ENCODE results near the gene TFB1M.
"Not testable (repeated sequence)": the region's sequence is repeated elsewhere in the genome, so short reads cannot be mapped to it uniquely, and the experiment has no call there.

Gene TFB1M

DNA sequence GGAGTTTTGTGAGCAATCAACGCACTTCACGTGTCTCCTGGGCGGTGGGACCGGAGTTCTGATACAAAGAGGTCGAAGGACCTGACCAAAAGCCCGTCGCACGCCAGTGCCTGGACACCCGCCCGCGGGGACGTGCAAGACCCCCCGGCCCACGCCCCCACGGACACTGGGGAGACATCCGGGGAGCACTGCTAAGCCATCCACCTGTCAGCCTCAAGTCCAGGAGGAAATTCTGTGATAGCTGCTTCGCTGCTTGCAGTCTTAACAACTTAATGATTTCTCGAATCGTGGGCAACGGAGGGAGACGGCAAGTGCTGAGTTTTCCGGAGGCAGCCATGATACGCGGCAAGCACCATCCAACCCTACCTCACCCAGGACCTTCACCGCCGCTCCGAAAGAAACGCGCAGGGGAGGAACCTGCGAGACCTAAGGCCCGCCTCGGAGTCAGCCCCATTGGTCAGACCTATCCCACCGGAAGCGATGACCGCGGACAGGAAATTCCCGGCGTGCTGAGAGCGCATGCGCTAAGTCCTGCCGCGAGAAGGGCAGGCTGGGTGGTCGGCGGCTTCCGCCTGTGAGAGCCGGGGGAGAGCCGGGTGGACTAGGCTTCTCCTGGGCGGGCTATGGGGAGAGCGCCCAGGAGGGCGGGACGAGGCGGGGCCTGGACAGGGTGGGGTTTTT lies at the start of gene TFB1M:
Gene TFB1M, minus strand, starts transcription at position 393 of the 681 bp plus-strand sequence. Its CDS starts 56 bp downstream, at position 337.
- peak; percentile 95 for DNase-seq (ENCODE audit: low read depth)
- H3K4me3 ChIP-seq (ENCODE audit: low read depth, low read length): peak within 1 kb of the TSS; percentile 94

DNA sequence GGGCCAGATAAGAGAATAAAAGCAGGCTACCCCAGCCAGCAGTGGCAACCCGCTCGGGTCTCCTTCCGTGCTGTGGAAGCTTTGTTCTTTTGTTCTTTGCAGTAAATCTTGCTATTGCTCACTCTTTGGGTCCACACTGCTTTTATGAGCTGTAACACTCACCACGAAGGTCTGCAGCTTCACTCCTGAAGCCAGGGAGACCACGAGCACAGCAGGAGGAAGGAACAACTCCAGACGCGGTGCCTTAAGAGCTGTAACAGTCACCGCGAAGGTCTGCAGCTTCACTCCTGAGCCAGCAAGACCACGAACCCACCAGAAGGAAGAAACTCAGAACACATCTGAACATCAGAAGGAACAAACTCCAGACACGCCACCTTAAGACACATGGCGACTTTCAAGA lies 49.7 kb upstream of the TFB1M start:
- not testable (repeated sequence) for H3K4me3 ChIP-seq (ENCODE audit: low read depth, low read length); DNase-seq (ENCODE audit: low read depth)

DNA sequence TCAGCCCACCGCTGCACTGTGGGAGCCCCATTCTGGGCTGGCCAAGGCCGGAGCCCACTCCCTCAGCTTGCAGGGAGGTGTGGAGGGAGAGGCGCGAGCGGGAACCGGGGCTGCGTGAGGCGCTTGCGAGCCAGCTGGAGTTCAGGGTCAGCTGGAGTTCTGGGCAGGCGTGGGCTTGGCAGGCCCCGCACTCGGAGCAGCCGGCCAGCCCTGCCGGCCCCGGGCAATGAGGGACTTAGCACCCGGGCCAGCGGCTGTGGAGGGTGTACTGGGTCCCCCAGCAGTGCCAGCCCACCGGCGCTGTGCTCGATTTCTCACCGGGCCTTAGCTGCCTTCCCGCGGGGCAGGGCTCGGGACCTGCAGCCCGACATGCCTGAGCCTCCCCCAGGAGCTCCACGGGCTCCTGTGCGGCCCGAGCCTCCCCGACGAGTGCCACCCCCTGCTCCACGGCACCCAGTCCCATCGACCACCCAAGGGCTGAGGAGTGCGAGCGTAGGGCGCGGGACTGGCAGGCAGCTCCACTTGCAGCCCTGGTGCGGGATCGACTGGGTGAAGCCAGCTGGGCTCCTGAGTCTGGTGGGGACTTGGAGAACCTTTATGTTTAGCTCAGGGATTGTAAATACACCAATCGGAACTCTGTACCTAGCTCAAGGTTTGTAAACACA lies 48.8 kb upstream of the TFB1M start:
- DNase-seq (ENCODE audit: low read depth); H3K4me3 ChIP-seq (ENCODE audit: low read depth, low read length): not testable (repeated sequence)

DNA sequence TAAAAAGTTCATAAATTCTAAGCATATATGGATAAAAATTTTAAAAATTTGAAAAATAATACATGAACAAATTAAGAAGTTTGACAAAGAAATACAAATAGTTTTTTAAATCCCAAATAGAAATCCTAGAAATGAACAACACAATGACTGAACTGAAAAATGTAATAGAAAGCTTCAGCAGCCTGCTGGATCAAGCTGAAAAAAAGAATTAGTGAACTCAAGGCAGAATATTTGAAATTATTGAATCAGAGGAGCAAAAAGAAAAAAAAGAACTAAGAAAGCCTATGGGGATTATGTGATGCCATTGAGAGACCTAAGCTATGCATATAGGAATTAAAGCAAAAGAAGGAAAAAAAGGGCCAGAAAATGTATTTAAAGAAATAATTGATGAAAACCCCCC lies 39.9 kb upstream of the TFB1M start:
- no peak overlapping the region for H3K4me3 ChIP-seq (ENCODE audit: low read depth, low read length)

DNA sequence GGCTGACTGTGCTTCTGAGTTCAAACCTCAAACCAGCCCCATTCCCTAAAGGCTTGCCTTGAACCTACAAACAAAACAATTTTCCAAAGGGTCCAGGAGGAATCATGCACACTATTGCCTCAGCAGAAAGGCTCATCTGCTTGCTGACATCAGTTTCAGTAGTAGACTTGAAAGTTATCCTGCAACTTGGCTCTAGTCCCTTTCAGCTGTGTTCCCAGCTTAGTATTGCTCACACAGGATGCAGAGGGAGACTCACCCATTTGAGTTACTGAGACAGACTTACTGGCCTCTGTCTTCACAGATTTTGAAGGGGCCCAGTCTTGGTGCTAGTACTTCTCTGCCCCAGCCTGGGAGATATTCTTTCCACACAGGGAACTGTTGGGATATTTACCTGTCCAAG lies 38.5 kb upstream of the TFB1M start:
- no peak for DNase-seq (ENCODE audit: low read depth)
- no peak overlapping the region for H3K4me3 ChIP-seq (ENCODE audit: low read depth, low read length)

More for the DNA sequence above, 39.9 kb upstream of the TFB1M start:
- DNase-seq (ENCODE audit: low read depth): no peak

DNA sequence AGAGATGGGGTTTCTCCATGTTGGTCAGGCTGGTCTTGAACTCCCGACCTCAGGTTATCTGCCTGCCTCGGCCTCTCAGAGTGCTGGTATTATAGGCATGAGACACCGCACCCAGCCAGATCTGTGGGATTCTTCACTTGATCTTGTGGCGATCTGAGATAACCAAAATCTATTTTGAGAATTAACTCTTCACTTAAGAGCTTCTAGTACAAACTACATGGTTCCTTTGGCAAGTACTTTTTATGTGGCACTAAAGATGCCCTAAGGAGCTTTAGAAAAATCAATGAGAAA lies 37.8 kb upstream of the TFB1M start:
- no peak overlapping the region for H3K4me3 ChIP-seq (ENCODE audit: low read depth, low read length)

DNA sequence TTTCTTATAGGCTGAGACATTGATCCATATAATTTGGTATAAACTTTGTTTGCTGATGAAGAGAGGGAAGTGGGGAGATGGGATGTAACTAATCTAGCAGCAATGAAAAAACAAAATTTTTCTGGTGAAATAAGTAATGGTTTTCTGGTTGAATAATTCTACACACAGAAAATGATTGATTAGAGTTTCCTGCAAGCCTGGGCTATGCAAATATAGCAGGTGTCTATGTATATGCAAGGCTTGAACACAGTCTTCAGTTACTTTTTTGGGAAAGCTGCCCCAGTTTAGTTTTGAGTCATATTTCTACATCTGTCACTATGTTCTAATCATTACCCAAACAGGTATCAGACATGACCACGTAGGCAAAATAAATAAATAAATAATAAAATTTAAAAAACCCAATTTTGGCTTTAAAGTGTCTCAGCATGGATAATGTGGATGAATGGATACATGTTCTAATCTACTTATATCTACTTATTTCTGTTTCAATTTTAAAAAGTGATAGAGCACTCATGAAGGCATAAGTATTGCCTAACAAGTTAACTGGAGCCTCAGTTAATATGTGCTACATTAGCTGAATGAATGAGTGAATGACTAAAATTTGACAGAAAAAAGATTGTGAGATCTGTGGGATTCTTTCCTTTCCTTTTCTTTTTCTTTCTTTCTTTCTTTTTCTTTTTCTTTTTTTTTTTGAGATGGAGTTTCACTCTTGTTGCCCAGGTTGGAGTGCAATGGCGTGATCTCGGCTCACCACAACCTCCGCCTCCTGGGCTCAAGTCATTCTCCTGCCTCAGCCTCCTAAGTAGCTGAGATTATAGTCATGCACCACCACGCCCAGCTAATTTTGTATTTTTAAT lies 37.2 kb upstream of the TFB1M start:
- no peak for DNase-seq (ENCODE audit: low read depth)
- H3K4me3 ChIP-seq (ENCODE audit: low read depth, low read length): no peak overlapping the region

More for the DNA sequence above, 37.8 kb upstream of the TFB1M start:
- DNase-seq (ENCODE audit: low read depth): no peak

DNA sequence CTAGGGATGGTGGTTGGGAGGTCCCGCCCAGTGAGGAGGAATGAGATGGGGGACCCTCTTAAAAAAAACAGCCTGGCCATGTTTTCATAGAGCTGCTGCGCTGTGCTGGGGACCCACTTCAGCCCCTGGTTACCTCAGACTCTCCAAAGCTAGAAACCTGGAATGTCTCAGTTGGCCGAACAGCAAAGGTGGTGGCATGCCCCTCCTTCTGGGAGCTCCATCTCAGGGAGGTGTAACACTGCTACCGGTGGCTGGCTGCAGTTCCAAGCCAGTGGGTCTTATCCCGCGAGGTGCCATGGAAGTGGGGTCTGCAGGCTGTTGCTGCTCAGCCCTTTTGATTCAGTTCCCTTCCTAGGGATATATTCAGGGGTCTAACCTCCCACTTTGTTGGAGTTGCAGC lies 35.7 kb upstream of the TFB1M start:
- DNase-seq (ENCODE audit: low read depth): no peak
- H3K4me3 ChIP-seq (ENCODE audit: low read depth, low read length): no peak overlapping the region

DNA sequence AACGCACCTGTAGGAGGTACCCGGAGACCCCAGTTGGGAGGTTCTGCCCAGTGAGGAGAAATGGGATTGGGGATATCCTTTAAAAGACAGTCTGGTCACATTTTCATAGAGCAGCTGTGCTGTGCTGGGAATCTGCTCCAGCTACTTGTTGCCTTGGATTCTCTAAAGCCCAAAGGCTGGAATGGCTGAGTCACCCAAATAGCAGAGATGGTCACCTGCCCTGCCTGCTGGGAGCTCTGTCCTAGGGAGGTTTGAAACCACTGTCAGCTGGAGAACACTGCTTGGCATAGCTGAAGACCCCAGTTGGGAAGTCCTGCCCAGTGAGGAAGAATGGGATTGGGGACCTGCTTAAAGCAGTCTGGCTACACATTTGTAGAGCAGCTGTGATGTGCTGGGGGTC lies 34.8 kb upstream of the TFB1M start:
- no peak overlapping the region for H3K4me3 ChIP-seq (ENCODE audit: low read depth, low read length)
- no peak for DNase-seq (ENCODE audit: low read depth)

DNA sequence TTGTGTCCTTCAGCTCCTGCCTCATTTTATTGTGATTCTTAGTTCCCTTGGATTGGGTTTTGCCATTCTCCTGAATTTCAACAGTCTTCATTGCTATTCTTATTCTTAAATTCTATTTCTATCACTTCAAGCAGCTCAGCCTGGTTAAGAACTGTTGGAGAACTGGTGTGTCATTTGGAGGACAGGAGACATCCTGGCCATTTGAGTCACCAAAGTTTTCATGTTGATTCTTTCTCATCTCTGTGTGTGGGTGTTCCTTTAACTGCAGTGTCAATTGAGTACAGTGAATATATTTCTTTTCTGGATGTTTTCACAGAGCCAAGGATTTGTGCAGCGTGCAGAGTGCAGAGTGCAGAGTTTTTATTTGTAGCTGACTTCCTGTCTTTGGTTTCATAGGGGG lies 33.5 kb upstream of the TFB1M start:
- no peak for DNase-seq (ENCODE audit: low read depth)

DNA sequence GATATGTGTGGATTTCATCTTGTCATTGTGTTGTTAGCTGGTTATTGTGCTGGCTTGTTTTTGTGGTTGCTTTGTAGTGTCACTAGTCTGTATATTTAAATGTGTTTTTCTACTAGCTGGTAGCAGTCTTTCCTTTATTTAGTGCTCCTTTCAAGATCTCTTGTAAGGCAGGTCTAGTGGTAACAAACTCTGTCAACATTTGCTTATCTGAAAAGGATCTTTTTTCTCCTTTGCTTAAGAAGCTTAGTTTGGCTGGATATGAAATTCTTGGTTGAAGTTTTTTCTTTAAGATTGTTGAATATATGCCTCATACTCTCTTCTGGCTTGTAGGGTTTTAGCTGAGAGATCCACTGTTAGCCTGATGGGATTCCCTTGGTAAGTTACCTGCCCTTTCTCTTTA lies 32.7 kb upstream of the TFB1M start:
- no peak overlapping the region for H3K4me3 ChIP-seq (ENCODE audit: low read depth, low read length)
- no peak for DNase-seq (ENCODE audit: low read depth)

More for the DNA sequence above, 33.5 kb upstream of the TFB1M start:
- H3K4me3 ChIP-seq (ENCODE audit: low read depth, low read length): no peak overlapping the region

DNA sequence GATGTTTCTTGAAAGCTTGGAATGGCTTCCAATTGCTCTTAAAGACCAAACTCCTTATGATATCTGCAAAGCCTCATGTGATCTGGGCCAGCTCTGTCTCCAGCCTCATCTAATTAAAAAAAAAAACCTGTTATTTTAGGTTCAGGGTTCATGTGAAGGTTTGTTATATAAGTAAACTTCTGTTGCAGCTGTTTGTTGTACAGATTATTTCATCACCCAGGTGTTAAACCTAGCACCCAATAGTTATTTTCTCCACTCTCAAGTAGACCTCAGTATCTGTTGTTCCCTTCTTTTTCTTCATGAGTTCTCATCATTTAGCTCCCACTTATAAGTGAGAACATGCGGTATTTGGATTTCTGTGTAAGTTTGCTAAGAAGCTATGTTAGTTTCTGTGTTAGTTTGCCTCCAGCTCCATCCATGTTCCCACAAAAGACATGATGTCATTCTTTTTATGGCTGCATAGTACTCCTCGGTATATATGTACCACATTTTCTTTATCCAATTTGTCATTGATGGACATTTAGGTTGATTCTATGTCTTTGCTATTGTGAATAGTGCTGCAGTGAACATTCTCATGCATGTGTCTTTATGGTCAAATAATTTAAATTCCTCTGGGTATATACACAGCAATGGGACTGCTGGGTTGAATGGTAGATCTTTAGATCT lies 30.2 kb upstream of the TFB1M start:
- DNase-seq (ENCODE audit: low read depth): no peak
- H3K4me3 ChIP-seq (ENCODE audit: low read depth, low read length): no peak overlapping the region

DNA sequence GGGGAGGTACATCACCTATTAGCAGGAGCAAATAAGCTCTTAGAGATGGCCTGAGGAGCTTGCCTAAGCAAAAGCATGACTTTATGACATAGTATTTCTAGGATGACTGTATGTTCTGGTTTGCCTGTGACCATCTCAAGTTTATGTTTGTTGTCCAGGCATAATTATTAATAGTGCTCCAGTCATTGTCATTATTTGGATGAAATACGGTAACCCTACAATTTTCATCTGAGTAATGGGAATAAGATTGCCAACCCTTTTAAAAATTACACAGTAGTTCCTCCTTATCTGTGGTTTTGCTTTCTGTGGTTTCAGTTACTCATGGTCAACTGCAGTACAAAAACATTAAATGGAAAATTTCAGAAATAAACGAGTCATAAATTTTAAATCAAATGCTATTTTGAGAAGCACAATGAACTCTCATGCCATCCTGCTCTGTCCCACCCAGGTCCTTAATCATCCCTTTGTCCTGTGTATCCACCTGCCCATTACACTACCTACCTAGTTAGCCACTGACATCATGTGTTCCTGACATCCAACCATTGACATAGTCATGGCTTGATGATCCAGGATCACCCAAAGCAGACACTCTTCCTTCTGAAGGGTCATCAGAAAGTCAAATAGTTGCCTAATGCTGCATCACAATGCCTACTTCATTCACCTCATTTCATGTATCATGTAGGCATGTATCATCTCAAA lies 27.0 kb upstream of the TFB1M start:
- no peak for DNase-seq (ENCODE audit: low read depth)

DNA sequence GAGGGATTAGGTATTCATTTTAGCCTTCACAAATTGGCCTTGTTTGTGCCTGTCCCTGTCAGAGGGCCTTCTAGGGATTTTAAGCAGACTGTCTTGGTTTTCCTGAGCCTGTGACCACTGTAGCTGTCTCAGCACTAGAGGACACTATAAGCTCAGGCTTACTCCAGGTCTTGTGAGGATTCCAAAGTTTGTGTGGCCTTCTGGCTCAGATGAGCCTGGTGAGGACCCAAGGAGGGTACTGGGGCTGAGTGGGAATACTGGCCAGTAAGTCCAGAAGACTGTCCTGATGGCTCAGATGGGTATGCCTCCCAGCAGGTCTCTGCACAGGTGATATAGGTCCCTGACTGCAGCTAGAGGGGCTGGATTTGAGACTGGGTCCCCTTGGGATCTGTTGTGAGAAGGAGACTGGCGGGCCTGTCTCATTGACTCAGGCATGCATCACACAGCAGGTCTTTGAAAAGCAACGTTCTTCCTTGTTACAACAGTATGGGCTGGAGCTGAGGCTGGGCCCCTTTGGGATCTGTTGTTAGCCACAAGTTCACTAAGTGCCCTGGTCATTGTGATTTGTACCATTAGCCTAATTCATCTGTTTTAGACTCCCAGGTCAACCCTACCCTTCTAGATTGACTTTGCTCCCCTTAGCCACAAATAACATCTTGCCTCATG lies 26.3 kb upstream of the TFB1M start:
- no peak for DNase-seq (ENCODE audit: low read depth)
- H3K4me3 ChIP-seq (ENCODE audit: low read depth, low read length): no peak overlapping the region

More for the DNA sequence above, 27.0 kb upstream of the TFB1M start:
- H3K4me3 ChIP-seq (ENCODE audit: low read depth, low read length): no peak overlapping the region

DNA sequence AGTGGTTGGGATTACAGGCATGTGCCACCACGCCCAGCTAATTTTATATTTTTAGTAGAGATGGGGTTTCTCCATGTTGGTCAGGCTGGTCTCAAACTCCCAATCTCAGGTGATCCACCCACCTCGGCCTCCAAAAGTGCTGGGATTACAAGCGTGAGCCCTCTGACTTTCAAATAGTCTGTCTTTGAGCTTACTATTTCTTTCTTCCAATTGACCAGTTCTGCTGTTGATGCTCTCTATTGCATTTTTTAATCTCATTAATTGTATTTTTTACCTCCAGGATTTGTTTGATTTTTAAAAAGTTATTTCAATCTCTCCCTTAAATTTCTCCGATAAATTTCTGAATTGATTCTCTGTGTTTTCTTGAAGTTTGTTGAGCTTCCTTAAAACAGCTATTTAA lies 25.6 kb upstream of the TFB1M start:
- H3K4me3 ChIP-seq (ENCODE audit: low read depth, low read length); DNase-seq (ENCODE audit: low read depth): not testable (repeated sequence)

DNA sequence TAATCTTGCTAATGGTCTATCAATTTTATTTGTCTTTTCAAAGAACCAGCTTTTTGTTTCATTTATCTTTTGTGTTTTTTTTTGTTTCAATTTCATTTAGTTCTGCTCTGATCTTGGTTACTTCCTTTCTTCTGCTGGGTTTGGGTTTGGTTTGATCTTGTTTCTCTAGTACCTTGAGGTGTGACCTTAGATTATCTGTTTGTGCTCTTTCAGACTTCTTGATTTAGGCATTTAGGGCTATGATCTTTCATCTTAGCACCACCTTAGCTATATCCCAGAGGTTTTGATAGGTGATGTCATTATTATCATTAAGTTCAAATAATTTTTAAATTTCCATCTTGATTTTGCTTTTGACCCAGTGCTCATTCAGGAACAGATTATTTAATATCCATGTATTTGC lies 24.0 kb upstream of the TFB1M start:
- not testable (repeated sequence) for H3K4me3 ChIP-seq (ENCODE audit: low read depth, low read length); DNase-seq (ENCODE audit: low read depth)

DNA sequence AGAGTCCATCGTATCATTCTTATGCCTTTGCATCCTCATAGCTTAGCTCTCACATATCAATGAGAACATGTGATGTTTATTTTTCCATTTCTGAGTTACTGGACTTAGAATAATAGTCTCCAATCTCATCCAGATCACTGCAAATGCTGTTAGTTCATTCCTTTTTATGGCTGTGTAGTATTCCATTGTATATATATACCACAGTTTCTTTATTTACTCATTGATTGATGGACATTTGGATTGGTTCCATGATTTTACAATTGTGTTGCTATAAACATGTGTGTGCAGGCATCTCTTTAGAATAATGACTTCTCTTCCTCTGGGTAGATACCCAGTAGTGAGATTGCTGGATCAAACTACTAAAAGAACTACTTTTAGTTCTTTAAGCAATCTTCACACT lies 21.0 kb upstream of the TFB1M start:
- DNase-seq (ENCODE audit: low read depth): no peak
- no peak overlapping the region for H3K4me3 ChIP-seq (ENCODE audit: low read depth, low read length)

DNA sequence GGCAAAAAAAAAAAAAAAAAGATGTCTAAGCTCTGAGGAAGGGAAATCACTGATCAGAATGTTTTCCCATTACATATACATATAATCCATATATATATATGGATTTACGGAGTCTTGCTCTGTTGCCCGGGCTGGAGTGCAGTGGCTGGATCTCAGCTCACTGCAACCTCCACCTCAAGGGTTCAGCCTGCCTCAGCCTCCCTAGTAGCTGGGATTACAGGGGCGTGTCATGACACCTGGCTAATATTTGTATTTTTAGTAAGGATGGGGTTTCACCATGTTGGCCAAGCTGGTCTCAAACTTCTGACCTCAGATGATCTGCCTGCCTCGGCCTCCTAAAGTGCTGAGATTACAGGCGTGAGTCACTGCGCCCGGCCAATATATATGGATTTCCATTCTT lies 19.8 kb upstream of the TFB1M start:
- H3K4me3 ChIP-seq (ENCODE audit: low read depth, low read length); DNase-seq (ENCODE audit: low read depth): not testable (repeated sequence)

DNA sequence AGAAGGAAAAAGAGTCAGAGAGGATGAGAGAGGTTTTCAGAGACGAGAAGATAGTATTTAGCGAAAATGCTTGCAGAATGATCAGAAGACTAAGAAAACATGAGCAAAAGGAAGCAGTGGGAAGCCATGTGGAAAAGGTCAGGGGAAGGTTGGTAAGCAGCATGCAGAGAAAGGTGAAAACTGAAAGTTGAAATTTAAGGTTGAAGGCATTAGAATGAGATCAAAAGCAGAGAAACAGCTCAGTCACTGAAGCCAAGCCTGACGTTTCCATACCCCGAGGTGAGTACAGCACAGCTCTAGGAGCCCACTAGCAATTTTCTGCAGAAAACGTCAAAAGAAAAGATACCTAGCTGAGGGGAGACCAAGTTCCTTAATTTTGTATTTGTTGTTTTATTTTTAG lies 19.1 kb upstream of the TFB1M start:
- DNase-seq (ENCODE audit: low read depth): no peak
- H3K4me3 ChIP-seq (ENCODE audit: low read depth, low read length): no peak overlapping the region
